GM12891 (cell line): ENCODE results near the gene SOX21.

Source experiments
- DNase-seq: peaks from one replicate; pipeline ENCODE4 v3.0.0; 2011; ENCODE audit warnings: low spot score; ENCODE audit not compliant: insufficient read length
- FAIRE-seq: peaks from 2 replicates; lab custom pipeline; 2011; peaks lifted over from hg19 to GRCh38; lab: Jason Lieb, UNC
- PAX5 ChIP-seq: IDR thresholded peaks from 2 replicates; pipeline ENCODE4 v1.6.1; 2011; ENCODE audit warnings: low read length, moderate library complexity, mild to moderate bottlenecking; ENCODE audit not compliant: insufficient read depth, severe bottlenecking
- POLR2A ChIP-seq: IDR thresholded peaks from 2 replicates; pipeline ENCODE4 v1.6.1; 2011; ENCODE audit warnings: low read depth, low read length, control low read depth
- POLR2AphosphoS5 ChIP-seq: IDR thresholded peaks from 2 replicates; pipeline ENCODE4 v1.6.1; 2011; ENCODE audit warnings: low read depth, low read length, control low read depth
- POU2F2 ChIP-seq: IDR thresholded peaks from 2 replicates; pipeline ENCODE4 v1.6.1; 2011; ENCODE audit warnings: low read depth, mild to moderate bottlenecking, control low read depth, low read length, moderate library complexity
- SPI1 ChIP-seq: IDR thresholded peaks from 2 replicates; pipeline ENCODE4 v1.6.1; 2011; ENCODE audit warnings: low read depth, low read length, control low read depth
- TAF1 ChIP-seq: IDR thresholded peaks from 2 replicates; pipeline ENCODE4 v1.6.1; 2011; ENCODE audit warnings: low read depth, low read length, control low read depth

Gene SOX21

GRCh38 chr13:94662274-94662945 is 49.9 kb downstream of the SOX21 start:
- no peak for FAIRE-seq
- TF ChIP-seq POLR2AphosphoS5 (no peak), TAF1 (no peak)
- DNase-seq, result no peak

GRCh38 chr13:94661406-94661805 is 50.9 kb downstream of the SOX21 start:
- no peak for TF ChIP-seq PAX5
- no peak for TF ChIP-seq POLR2A
- TF ChIP-seq TAF1, result no peak
- TF ChIP-seq SPI1, result no peak
- no peak for TF ChIP-seq POU2F2
- no peak for TF ChIP-seq POLR2AphosphoS5
- DNase-seq (no peak), FAIRE-seq (no peak)

DNA sequence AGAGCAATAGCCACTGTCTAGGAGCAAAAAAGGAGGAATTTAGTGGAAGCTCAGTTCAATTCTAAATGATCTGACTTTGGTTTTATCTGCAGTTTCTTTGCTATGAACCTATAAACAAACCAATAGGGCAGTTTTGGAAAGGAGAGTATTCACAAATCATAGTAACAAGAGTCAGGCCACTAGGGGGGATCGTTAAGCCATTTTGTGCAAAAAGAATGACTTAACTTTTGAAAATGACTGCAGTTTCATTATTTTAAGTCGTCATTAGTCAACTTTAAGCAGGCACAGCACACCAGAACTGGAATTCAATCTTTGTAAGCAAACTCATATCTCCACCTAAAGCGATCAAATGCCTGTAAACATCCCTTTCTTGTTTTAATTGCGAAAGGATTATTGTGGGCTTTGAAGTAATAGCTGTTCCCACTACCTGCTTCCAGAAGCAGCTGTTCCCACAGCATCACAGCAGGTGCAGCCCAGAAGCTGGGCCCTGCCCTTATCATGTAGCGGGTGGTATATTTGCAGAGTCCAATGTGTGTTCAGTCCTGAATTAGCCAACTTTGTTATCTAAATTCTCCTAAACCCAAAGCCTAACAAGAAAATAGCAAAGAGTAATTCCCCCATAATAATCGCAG is 51.5 kb downstream of the SOX21 start:
- DNase-seq, result no peak
- TF ChIP-seq POLR2AphosphoS5 (no peak), SPI1 (no peak), POU2F2 (no peak), TAF1 (no peak), PAX5 (no peak), POLR2A (no peak)
- no peak for FAIRE-seq
